ENCODE data around the gene FKBP6. TPM values are rescaled to one million over a fixed set of nuclear protein-coding genes. Genes with fewer than 3 reads are reported as not detected.
A peak's percentile ranks its signal among the peaks of the same experiment; 100 is the strongest.
"Not testable (repeated sequence)": the region's sequence is repeated elsewhere in the genome, so short reads cannot be mapped to it uniquely, and the experiment has no call there.

The FKBP6 gene
- not detected for total RNA-seq

GRCh38 chr7:73327922-73328321 lies at the start of gene FKBP6, which contains the start of gene TRIM50:
FKBP6 (plus strand) TSS chr7:73328161; CDS start chr7:73328429, 268 bp downstream.
TRIM50 (minus strand) TSS chr7:73328082; CDS start chr7:73324787, 3,295 bp downstream.
- H3K27me3 Mint-ChIP-seq; H3K27ac Mint-ChIP-seq; DNase-seq; POLR2A ChIA-PET; CTCF ChIA-PET; H3K36me3 Mint-ChIP-seq (ENCODE audit: low read depth); H3K9me3 Mint-ChIP-seq; H3K4me3 Mint-ChIP-seq: not testable (repeated sequence)
- peaks cover 15% of the 10 kb centered on the region for H3K4me1 Mint-ChIP-seq

GRCh38 chr7:73297235-73297634 lies 30.7 kb upstream of the FKBP6 start:
- H3K9me3 Mint-ChIP-seq; CTCF ChIA-PET; H3K27ac Mint-ChIP-seq; H3K4me1 Mint-ChIP-seq; DNase-seq; H3K4me3 Mint-ChIP-seq; H3K36me3 Mint-ChIP-seq (ENCODE audit: low read depth); POLR2A ChIA-PET; H3K27me3 Mint-ChIP-seq: not testable (repeated sequence)

GRCh38 chr7:73297706-73298105 lies 30.3 kb upstream of the FKBP6 start:
- H3K4me1 Mint-ChIP-seq; POLR2A ChIA-PET; H3K27ac Mint-ChIP-seq; H3K27me3 Mint-ChIP-seq; CTCF ChIA-PET; H3K9me3 Mint-ChIP-seq; H3K4me3 Mint-ChIP-seq; DNase-seq; H3K36me3 Mint-ChIP-seq (ENCODE audit: low read depth): not testable (repeated sequence)

GRCh38 chr7:73299812-73300211 lies 28.1 kb upstream of the FKBP6 start:
- CTCF ChIA-PET; H3K9me3 Mint-ChIP-seq; DNase-seq; H3K4me1 Mint-ChIP-seq; H3K27ac Mint-ChIP-seq; H3K27me3 Mint-ChIP-seq; H3K36me3 Mint-ChIP-seq (ENCODE audit: low read depth); H3K4me3 Mint-ChIP-seq; POLR2A ChIA-PET: not testable (repeated sequence)

GRCh38 chr7:73301108-73301507 lies 26.9 kb upstream of the FKBP6 start:
- peaks cover 14% of the 10 kb centered on the region for H3K36me3 Mint-ChIP-seq (ENCODE audit: low read depth)
- H3K4me1 Mint-ChIP-seq, CTCF ChIA-PET, DNase-seq, H3K27me3 Mint-ChIP-seq, POLR2A ChIA-PET, H3K9me3 Mint-ChIP-seq, H3K4me3 Mint-ChIP-seq, H3K27ac Mint-ChIP-seq: not testable (repeated sequence)

GRCh38 chr7:73302846-73303245 lies 25.1 kb upstream of the FKBP6 start:
- H3K9me3 Mint-ChIP-seq, DNase-seq, H3K27ac Mint-ChIP-seq, POLR2A ChIA-PET, H3K4me3 Mint-ChIP-seq, H3K27me3 Mint-ChIP-seq: not testable (repeated sequence)
- CTCF ChIA-PET = interaction anchor here (1.5 kb wide), 1 partner anchor 187 kb away, joined by 3 read pairs; no protein-coding TSS in a partner anchor
- peaks cover 19% of the 10 kb centered on the region for H3K4me1 Mint-ChIP-seq
- peaks cover 27% of the 10 kb centered on the region for H3K36me3 Mint-ChIP-seq (ENCODE audit: low read depth)

- no peaks in the 10 kb centered on the region for H3K27me3 Mint-ChIP-seq
- H3K4me3 Mint-ChIP-seq = no peak overlapping the region
- no peak for DNase-seq
- ChIA-PET CTCF (interaction anchor here (1.5 kb wide), 1 partner anchor 186 kb away, joined by 3 read pairs; no protein-coding TSS in a partner anchor), POLR2A (no interaction called here)
- H3K36me3 Mint-ChIP-seq (ENCODE audit: low read depth) = peaks cover 31% of the 10 kb centered on the region
- H3K4me1 Mint-ChIP-seq = peaks cover 24% of the 10 kb centered on the region
- no peaks in the 10 kb centered on the region for H3K9me3 Mint-ChIP-seq
- H3K27ac Mint-ChIP-seq = no peak overlapping the region
Observed at GRCh38 chr7:73303546-73303945, 24.4 kb upstream of the FKBP6 start.

GRCh38 chr7:73304071-73304470 lies 23.9 kb upstream of the FKBP6 start:
- CTCF ChIA-PET = interaction anchor here (1.5 kb wide), 1 partner anchor 185 kb away, joined by 3 read pairs; no protein-coding TSS in a partner anchor
- DNase-seq = no peak
- Mint-ChIP-seq H3K27me3 (no peaks in the 10 kb centered on the region), H3K27ac (no peak overlapping the region), H3K4me1 (peaks cover 27% of the 10 kb centered on the region), H3K36me3 (ENCODE audit: low read depth) (peaks cover 32% of the 10 kb centered on the region), H3K4me3 (no peak overlapping the region), H3K9me3 (no peaks in the 10 kb centered on the region)
- POLR2A ChIA-PET = no interaction called here

- H3K27ac Mint-ChIP-seq, DNase-seq, H3K9me3 Mint-ChIP-seq, POLR2A ChIA-PET, H3K27me3 Mint-ChIP-seq, H3K4me3 Mint-ChIP-seq, CTCF ChIA-PET: not testable (repeated sequence)
- H3K4me1 Mint-ChIP-seq = peaks cover 31% of the 10 kb centered on the region
- peaks cover 36% of the 10 kb centered on the region for H3K36me3 Mint-ChIP-seq (ENCODE audit: low read depth)
Observed at GRCh38 chr7:73304612-73305387, 23.2 kb upstream of the FKBP6 start.

- CTCF ChIA-PET = interaction anchor here (0.6 kb wide), 1 partner anchor 581 kb away, joined by 3 read pairs; no protein-coding TSS in a partner anchor
- Mint-ChIP-seq H3K36me3 (ENCODE audit: low read depth) (peaks cover 36% of the 10 kb centered on the region), H3K27ac (peak overlapping the region; percentile 70), H3K4me1 (peaks cover 31% of the 10 kb centered on the region), H3K9me3 (no peaks in the 10 kb centered on the region), H3K27me3 (no peaks in the 10 kb centered on the region), H3K4me3 (peak overlapping the region; percentile 95)
- no peak for DNase-seq
- POLR2A ChIA-PET = no interaction called here
Observed at GRCh38 chr7:73307436-73307835, 20.5 kb upstream of the FKBP6 start.

GRCh38 chr7:73308074-73308664 lies 19.8 kb upstream of the FKBP6 start:
- Mint-ChIP-seq H3K27ac (peak overlapping the region; percentile 95), H3K27me3 (no peaks in the 10 kb centered on the region), H3K36me3 (ENCODE audit: low read depth) (peaks cover 32% of the 10 kb centered on the region), H3K4me3 (peak overlapping the region; percentile 95), H3K4me1 (peaks cover 31% of the 10 kb centered on the region), H3K9me3 (no peaks in the 10 kb centered on the region)
- DNase-seq = peak; percentile 11
- ChIA-PET POLR2A (no interaction called here), CTCF (interaction anchor here (1.2 kb wide), 1 partner anchor 16 kb away, joined by 3 read pairs; no protein-coding TSS in a partner anchor)

GRCh38 chr7:73308665-73309214 lies 19.2 kb upstream of the FKBP6 start, which contains the start of gene NSUN5:
NSUN5 (minus strand) TSS chr7:73308826; CDS start chr7:73308790, 36 bp downstream.
- CTCF ChIA-PET = interaction anchor here (1.2 kb wide), 1 partner anchor 15 kb away, joined by 3 read pairs; no protein-coding TSS in a partner anchor
- peaks cover 32% of the 10 kb centered on the region for H3K36me3 Mint-ChIP-seq (ENCODE audit: low read depth)
- POLR2A ChIA-PET = no interaction called here

GRCh38 chr7:73311421-73311820 lies 16.5 kb upstream of the FKBP6 start:
- CTCF ChIA-PET = not testable (repeated sequence)
- peaks cover 20% of the 10 kb centered on the region for H3K36me3 Mint-ChIP-seq (ENCODE audit: low read depth)

More at GRCh38 chr7:73308665-73309214, 19.2 kb upstream of the FKBP6 start, which contains the start of gene NSUN5:
- H3K9me3 Mint-ChIP-seq = no peaks in the 10 kb centered on the region
- peak within 1 kb of the TSS; percentile 95 for H3K27ac Mint-ChIP-seq
- peaks cover 31% of the 10 kb centered on the region for H3K4me1 Mint-ChIP-seq
- peak within 1 kb of the TSS; percentile 95 for H3K4me3 Mint-ChIP-seq
- peak; percentile 94 for DNase-seq
- no peaks in the 10 kb centered on the region for H3K27me3 Mint-ChIP-seq

More at GRCh38 chr7:73311421-73311820, 16.5 kb upstream of the FKBP6 start:
- H3K4me1 Mint-ChIP-seq = peaks cover 26% of the 10 kb centered on the region
- H3K27me3 Mint-ChIP-seq, H3K27ac Mint-ChIP-seq, DNase-seq, H3K4me3 Mint-ChIP-seq, H3K9me3 Mint-ChIP-seq, POLR2A ChIA-PET: not testable (repeated sequence)
